ENCODE results near the gene SMARCAD1. TPM values are rescaled to one million over a fixed set of nuclear protein-coding genes. Genes with fewer than 3 reads are reported as not detected.

SMARCAD1 gene
- total and polyA plus RNA-seq, 2 of the 8 experiments (the other 6 are each of a cell fraction or from before 2014, with no cell fraction given) = 24.1 to 59.4 TPM

DNA sequence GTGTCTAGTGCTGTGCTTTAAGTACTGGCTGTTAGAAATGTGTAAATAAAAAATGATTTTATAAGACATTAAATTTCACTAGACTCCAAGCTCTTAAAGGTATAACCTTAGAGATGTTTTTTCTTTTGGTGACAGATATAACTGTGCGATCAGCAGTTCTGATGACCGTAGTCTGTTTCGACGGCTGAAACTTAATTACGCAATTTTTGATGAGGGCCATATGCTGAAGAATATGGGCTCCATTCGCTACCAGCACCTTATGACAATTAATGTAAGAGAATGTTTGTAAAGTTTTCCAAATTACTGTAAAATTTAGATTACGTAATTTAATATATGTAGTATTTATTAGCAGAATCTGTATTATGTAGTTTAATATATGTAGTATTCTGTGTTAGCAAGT is 68.5 kb downstream of the SMARCAD1 start:
- Histone ChIP-seq H3K23ac (ENCODE audit: insufficient read length) (no peak overlapping the region), H2BK20ac (ENCODE audit: low read length) (no peak overlapping the region), H3K9ac (replicated peaks in 1 of 4; ENCODE audit: extremely low read depth in 1 of 4, low read depth in 3 of 4, low read length in 3 of 4) (no peak overlapping the region), H3K4me3 (ENCODE audit: extremely low read depth in 1 of 4, insufficient read depth in 2 of 4, low read depth in 3 of 4, low read length in 4 of 4) (no peak overlapping the region), H4K5ac (ENCODE audit: insufficient read length, low read depth, low read length) (no peak overlapping the region), H3K4me1 (replicated peaks in 1 of 4; ENCODE audit: control insufficient read depth in 3 of 4, insufficient read depth in 4 of 4, low read length in 3 of 4) (no peaks in the 10 kb centered on the region), H3K4ac (replicated peaks; ENCODE audit: insufficient read length, low read depth, low read length) (no peak overlapping the region), H3K79me1 (ENCODE audit: low read depth, low read length) (no peaks in the 10 kb centered on the region; the same call in 1 of the 2 replicates), H3K4me2 (ENCODE audit: insufficient read depth in 1 of 2, low read depth in 2 of 2, low read length in 2 of 2) (no peak overlapping the region), H3K27ac (ENCODE audit: low read depth, low read length) (no peak overlapping the region), H2AK5ac (ENCODE audit: low read depth, low read length) (no peak overlapping the region), H2BK120ac (replicated peaks; ENCODE audit: low read depth, low read length) (no peak overlapping the region), H3K23me2 (ENCODE audit: low read depth, low read length) (no peaks in the 10 kb centered on the region), H2BK15ac (ENCODE audit: low read length) (no peak overlapping the region), H2AFZ (ENCODE audit: low read length) (no peak overlapping the region), H2BK5ac (ENCODE audit: low read depth, low read length) (no peak overlapping the region), H3K36me3 (ENCODE audit: control insufficient read depth in 2 of 4, insufficient read depth in 4 of 4, low read length in 3 of 4) (peaks cover 2 to 82% (median 41%) of the 10 kb centered on the region in 4 experiments; a peak in 6 of 8 replicates), H4K8ac (ENCODE audit: extremely low read depth, insufficient read depth, low read length) (no peak overlapping the region), H3K56ac (replicated peaks; ENCODE audit: insufficient read length, low read depth, low read length) (no peak overlapping the region), H3K9me3 (ENCODE audit: insufficient read depth in 2 of 2, low read depth in 1 of 2, low read length in 1 of 2) (no peaks in the 10 kb centered on the region), H4K20me1 (replicated peaks in 1 of 2; ENCODE audit: control insufficient read depth in 1 of 2, insufficient read depth in 2 of 2, low read length in 2 of 2) (no peaks in the 10 kb centered on the region), H2BK12ac (ENCODE audit: low read depth, low read length) (no peak overlapping the region), H3K18ac (ENCODE audit: extremely low read depth, low read length) (no peak overlapping the region), H4K91ac (replicated peaks; ENCODE audit: insufficient read length, low read length) (no peak overlapping the region), H3K79me2 (ENCODE audit: control insufficient read depth in 1 of 2, insufficient read depth in 2 of 2, low read length in 2 of 2) (no peaks in the 10 kb centered on the region), H3K27me3 (replicated peaks in 1 of 4; ENCODE audit: control insufficient read depth in 3 of 4, extremely low read depth in 1 of 4, insufficient read depth in 3 of 4, low read length in 3 of 4) (no peaks in the 10 kb centered on the region), H3K14ac (ENCODE audit: insufficient read length) (no peak overlapping the region)
- 95% methylated on average over 7 of the region's 7 CpGs; no CpG with 5 or more reads in 1 of the 2 experiments for WGBS, 2 experiments (ENCODE audit: extremely low coverage in 1 of 2, insufficient coverage in 1 of 2, insufficient read length in 1 of 2, insufficient replicate concordance in 2 of 2, low coverage in 1 of 2, low lambda C conversion rate in 2 of 2, missing lambda C conversion rate in 1 of 2)
- POLR2A ChIA-PET (ENCODE audit: partially characterized antibody) = no interaction called here
- TF ChIP-seq CEBPB (IDR thresholded peaks at IDR 0.05; ENCODE audit: low read depth, low read length) = peak; percentile 22; the same call in 1 of the 2 replicates
- no peak for TF ChIP-seq EGR1 (IDR thresholded peaks at IDR 0.05; ENCODE audit: borderline replicate concordance, low read depth, low read length)
- CTCF ChIA-PET (ENCODE audit: partially characterized antibody) = interaction anchor here (1.2 kb wide), 1 partner anchor 13 kb away, joined by 5 read pairs; no protein-coding TSS in a partner anchor
- FAIRE-seq (no peak), DNase-seq (ENCODE audit: low read depth in 1 of 2, low spot score in 2 of 2) (no peak)

Measured in H1 (cell line).